Measurements from ENCODE around the gene CHRDL2. TPM values are rescaled to one million over a fixed set of nuclear protein-coding genes. Genes with fewer than 3 reads are reported as not detected.
A peak's percentile ranks its signal among the peaks of the same experiment; 100 is the strongest.

CHRDL2 gene
- total RNA-seq, 1 donor from 2014 or later, result not detected

GRCh38 chr11:74685338-74685737 is 45.9 kb downstream of the CHRDL2 start:
- DNase-seq (ENCODE audit: low read depth), result no peak
- Histone ChIP-seq H3K27me3 (ENCODE audit: control insufficient read depth, insufficient read depth, low read length) (no peaks in the 10 kb centered on the region), H3K4me3 (ENCODE audit: low read depth, low read length) (no peak overlapping the region), H3K36me3 (ENCODE audit: control insufficient read depth, insufficient read depth, low read length) (no peaks in the 10 kb centered on the region)
- FAIRE-seq, result no peak
- TF ChIP-seq, protein P1, sequence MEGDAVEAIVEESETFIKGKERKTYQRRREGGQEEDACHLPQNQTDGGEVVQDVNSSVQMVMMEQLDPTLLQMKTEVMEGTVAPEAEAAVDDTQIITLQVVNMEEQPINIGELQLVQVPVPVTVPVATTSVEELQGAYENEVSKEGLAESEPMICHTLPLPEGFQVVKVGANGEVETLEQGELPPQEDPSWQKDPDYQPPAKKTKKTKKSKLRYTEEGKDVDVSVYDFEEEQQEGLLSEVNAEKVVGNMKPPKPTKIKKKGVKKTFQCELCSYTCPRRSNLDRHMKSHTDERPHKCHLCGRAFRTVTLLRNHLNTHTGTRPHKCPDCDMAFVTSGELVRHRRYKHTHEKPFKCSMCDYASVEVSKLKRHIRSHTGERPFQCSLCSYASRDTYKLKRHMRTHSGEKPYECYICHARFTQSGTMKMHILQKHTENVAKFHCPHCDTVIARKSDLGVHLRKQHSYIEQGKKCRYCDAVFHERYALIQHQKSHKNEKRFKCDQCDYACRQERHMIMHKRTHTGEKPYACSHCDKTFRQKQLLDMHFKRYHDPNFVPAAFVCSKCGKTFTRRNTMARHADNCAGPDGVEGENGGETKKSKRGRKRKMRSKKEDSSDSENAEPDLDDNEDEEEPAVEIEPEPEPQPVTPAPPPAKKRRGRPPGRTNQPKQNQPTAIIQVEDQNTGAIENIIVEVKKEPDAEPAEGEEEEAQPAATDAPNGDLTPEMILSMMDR (IDR thresholded peaks at IDR 0.05; ENCODE audit: insufficient read depth, low read length, severe bottlenecking), result no peak

DNA sequence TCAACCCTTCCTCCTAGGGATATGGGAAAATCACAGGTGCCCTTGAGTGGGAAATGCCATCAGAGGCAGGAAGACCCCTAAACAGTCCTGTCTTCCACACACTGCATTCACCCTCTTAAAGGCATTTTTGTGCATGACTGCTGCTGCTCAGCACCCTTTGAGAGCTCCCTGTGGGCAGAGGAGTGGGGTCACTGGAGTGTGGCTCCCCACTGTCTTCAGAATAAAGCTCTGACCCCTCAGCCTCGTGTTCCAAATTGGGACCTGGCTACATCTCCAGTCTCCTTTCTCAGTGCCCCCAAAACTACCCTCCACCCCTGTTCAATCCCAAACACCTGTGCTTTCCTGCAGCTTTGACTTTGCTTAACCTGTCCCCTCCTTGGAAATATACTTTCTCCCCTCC is 46.6 kb downstream of the CHRDL2 start:
- Histone ChIP-seq H3K4me3 (ENCODE audit: low read depth, low read length) (no peak overlapping the region), H3K36me3 (ENCODE audit: control insufficient read depth, insufficient read depth, low read length) (no peaks in the 10 kb centered on the region), H3K27me3 (ENCODE audit: control insufficient read depth, insufficient read depth, low read length) (no peaks in the 10 kb centered on the region)
- DNase-seq (ENCODE audit: low read depth) (no peak), FAIRE-seq (no peak)
- TF ChIP-seq, protein P1 (IDR thresholded peaks at IDR 0.05; ENCODE audit: insufficient read depth, low read length, severe bottlenecking), result no peak

DNA sequence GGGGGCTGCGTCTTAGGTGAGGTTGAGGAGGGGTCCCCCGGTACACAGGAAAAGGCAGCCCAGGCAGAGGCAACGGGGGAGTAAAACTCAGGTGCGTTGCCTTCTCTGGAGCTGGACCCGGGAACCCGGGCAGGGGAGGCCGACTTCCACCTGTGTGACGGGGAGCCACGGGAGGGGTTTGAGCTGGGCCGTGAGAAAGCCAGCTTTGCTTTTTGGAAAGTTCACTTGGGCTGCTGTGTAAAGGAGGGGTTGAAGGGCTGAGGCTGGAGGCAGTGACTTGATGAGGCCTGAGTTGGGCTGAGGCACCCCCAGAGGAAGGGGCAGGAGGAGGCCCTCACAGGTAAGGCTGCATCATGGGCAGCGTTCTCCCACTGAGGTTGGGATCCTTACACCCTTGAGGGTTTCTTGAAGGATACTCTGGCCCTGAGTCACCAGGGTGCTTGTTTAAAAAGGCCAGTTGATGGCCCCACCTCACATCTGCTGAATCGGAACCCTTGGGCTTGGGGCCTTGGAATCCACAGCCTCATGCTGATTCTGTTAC is 47.2 kb downstream of the CHRDL2 start:
- H3K27me3 ChIP-seq (ENCODE audit: control insufficient read depth, insufficient read depth, low read length), result no peaks in the 10 kb centered on the region
- FAIRE-seq (no peak), DNase-seq (ENCODE audit: low read depth) (no peak)
- H3K4me3 ChIP-seq (ENCODE audit: low read depth, low read length), result no peak overlapping the region
- H3K36me3 ChIP-seq (ENCODE audit: control insufficient read depth, insufficient read depth, low read length), result no peaks in the 10 kb centered on the region
- TF ChIP-seq, protein P1 (IDR thresholded peaks at IDR 0.05; ENCODE audit: insufficient read depth, low read length, severe bottlenecking), result no peak

DNA sequence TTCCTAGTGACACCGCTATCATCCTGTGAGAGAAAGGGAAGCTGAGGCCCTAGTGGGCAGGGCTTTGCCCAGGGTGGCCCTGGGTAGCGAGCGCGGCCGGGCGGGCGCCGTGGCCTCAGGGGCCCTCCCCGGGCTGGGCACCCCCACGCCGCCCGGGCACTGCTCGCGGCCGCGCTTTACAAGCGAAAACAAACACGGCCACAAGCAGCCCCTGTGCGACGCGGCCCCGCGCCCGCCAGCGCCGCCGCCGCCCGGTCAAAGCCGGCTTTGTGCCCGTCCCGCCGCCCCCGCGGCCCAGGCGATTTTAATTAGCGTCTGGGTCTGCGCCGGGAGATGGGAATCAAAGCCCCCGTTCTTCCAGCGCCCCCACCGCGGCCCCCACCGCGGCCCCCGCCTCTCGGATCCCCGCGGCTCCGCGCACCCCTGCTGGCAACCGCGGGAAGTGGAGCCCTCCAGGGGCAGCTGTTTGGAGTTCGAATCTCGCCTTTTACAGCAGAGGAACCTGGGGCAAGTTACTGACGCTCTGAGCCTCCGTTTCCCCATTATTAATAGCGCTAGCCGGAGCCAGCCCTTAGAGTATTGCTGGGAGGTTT is 47.9 kb downstream of the CHRDL2 start:
- Histone ChIP-seq H3K36me3 (ENCODE audit: control insufficient read depth, insufficient read depth, low read length) (no peaks in the 10 kb centered on the region), H3K4me3 (ENCODE audit: low read depth, low read length) (peak overlapping the region; percentile 25), H3K27me3 (ENCODE audit: control insufficient read depth, insufficient read depth, low read length) (no peaks in the 10 kb centered on the region)
- DNase-seq (ENCODE audit: low read depth) (no peak), FAIRE-seq (no peak)
- TF ChIP-seq, protein P1 (IDR thresholded peaks at IDR 0.05; ENCODE audit: insufficient read depth, low read length, severe bottlenecking), result peak; percentile 50

DNA sequence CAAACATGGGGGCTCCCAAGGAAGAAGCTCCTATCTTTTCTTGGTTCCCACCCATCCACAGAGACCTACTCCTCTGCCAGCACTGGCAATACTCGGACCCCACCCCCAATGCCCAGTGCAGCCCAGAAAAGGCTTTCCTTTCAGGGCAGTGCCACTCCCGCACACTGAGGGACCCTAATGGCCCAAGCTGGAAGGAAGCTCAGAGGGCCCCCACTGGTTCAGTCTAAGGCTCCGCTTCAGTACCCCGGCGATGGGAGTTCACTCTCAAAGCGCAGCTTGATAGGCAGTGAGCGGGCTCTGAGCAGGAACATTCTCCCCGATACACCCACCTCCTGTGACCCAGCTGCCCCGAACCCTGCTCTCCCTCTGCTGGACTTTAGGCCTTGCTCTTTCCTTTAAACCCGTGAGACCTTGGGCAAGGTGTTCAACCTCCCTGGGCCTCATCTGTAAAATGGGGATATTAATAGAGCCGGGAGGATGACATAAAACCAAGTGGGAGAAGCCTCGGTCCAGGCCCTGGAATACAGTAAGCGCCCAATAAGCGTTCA is 48.4 kb downstream of the CHRDL2 start:
- TF ChIP-seq, protein P1 (IDR thresholded peaks at IDR 0.05; ENCODE audit: insufficient read depth, low read length, severe bottlenecking), result no peak
- H3K36me3 ChIP-seq (ENCODE audit: control insufficient read depth, insufficient read depth, low read length), result no peaks in the 10 kb centered on the region
- FAIRE-seq (no peak), DNase-seq (ENCODE audit: low read depth) (no peak)
- peak overlapping the region; percentile 25 for H3K4me3 ChIP-seq (ENCODE audit: low read depth, low read length)
- no peaks in the 10 kb centered on the region for H3K27me3 ChIP-seq (ENCODE audit: control insufficient read depth, insufficient read depth, low read length)

Data from bronchial epithelial cell (primary cell).